Measurements from ENCODE around the gene MYL6B.

The MYL6B gene

DNA sequence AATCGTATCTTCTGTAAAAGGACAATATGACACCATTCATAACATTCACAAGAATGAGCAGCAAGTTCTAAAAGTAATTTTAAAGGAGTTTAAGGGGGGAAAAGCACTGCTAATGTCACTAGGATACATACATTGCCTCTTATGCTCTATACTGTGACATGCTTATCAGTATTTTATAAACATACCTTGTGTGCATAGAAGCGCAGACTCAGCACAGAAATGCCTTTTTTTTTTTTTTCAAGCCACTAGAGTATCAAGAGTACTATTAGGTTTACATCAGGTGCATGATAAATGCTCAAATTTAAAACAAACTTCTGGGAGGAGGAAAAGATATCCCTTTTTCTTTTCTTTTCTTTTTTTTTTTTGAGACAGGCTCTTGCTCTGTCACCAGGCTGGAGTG, 50.5 kb downstream of the MYL6B start:
- H3K4me3 ChIP-seq (ENCODE audit: low read length), result no peak overlapping the region
- DNase-seq (ENCODE audit: low read depth), result no peak
- TF ChIP-seq, protein P1, sequence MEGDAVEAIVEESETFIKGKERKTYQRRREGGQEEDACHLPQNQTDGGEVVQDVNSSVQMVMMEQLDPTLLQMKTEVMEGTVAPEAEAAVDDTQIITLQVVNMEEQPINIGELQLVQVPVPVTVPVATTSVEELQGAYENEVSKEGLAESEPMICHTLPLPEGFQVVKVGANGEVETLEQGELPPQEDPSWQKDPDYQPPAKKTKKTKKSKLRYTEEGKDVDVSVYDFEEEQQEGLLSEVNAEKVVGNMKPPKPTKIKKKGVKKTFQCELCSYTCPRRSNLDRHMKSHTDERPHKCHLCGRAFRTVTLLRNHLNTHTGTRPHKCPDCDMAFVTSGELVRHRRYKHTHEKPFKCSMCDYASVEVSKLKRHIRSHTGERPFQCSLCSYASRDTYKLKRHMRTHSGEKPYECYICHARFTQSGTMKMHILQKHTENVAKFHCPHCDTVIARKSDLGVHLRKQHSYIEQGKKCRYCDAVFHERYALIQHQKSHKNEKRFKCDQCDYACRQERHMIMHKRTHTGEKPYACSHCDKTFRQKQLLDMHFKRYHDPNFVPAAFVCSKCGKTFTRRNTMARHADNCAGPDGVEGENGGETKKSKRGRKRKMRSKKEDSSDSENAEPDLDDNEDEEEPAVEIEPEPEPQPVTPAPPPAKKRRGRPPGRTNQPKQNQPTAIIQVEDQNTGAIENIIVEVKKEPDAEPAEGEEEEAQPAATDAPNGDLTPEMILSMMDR (conservative IDR thresholded peaks at IDR 0.05; ENCODE audit: low read length), result no peak

DNA sequence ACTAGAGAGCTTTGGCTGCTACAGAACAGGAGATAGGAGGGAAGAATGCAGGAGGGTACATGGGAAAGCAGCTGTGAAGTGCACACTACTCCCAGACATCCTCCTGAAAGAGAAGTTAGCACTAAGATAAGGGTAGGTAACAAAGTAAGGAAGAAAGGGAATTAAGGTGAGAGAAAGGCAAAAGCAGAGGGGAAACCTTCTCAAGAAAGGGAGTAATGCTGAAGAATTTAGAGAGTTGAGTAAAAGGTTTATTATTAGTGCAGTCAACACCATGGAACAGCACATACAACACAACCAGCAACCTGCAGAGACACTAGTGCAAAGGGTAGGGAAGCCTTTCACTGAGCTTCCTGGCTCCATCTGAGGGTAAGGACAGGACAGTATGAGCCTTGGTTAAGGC, 51.9 kb downstream of the MYL6B start:
- DNase-seq (ENCODE audit: low read depth), result no peak
- H3K4me3 ChIP-seq (ENCODE audit: low read length), result no peak overlapping the region
- TF ChIP-seq, protein P1 (conservative IDR thresholded peaks at IDR 0.05; ENCODE audit: low read length), result no peak

DNA sequence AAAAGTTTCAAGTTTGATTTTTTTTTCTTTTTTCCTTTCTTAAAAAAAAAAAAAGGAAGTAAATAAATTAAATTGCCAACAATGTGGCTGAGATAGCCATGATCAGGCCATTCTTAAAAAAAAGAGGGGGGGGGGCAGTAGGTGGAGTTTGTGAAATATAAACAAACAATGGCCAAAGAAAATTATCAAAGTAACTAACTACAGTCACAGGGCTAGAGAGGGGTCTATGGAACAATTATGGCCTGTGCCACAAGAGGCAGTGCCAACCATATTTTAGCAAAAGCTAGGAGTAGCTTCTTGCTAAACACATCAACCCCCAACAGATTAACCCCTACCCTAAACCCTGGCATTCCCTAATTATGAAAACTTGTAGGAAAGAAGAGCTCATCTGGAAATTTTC, 53.1 kb downstream of the MYL6B start:
- TF ChIP-seq, protein P1 (conservative IDR thresholded peaks at IDR 0.05; ENCODE audit: low read length), result no peak
- H3K4me3 ChIP-seq (ENCODE audit: low read length), result no peak overlapping the region
- no peak for DNase-seq (ENCODE audit: low read depth)

DNA sequence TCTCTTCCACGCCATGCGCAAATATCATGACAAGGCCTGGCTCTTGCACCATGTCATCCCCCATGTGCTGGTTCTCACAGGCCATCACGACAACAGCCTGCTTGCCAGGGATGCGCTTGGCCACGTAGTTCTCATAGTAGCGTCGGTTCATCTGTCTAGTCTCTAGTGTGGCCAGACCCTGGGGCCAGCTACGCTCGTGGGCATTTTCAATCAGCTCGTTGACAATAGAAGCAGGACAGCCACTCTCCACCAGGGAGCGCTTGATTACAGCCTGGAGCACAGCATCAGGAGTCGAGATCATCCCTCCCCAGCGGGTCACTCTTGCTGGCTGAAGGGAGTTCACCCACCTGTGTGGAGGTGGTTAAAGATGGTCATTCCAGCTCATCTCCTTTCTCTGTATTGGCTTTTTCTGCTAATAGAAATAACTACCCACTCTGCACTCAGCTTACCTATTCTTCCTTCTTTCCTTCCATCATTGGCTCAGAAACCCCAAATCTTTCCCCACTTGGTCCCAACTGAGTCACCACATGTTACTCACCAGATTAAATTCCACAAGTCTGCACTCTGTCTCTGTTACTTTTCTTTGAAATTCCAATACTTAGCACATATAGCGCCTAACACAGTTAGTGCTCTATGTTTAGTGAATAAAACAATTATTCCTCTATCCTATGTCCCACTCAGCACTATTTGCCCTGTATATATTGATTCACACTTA, 54.2 kb downstream of the MYL6B start:
- DNase-seq (ENCODE audit: low read depth), result peak; percentile 52
- TF ChIP-seq, protein P1 (conservative IDR thresholded peaks at IDR 0.05; ENCODE audit: low read length), result peak; percentile 71
- no peak overlapping the region for H3K4me3 ChIP-seq (ENCODE audit: low read length)
